HL-60 (cell line): Measurements from ENCODE around the gene IFNG-AS1.

Experiments used
- DNase-seq, 2 experiments: peaks; one replicate each; pipeline ENCODE4 v3.0.0-alpha.2; 2010 to 2020; ENCODE audit warnings: low read depth in 1 of 2, low spot score in 1 of 2
- H3K27ac ChIP-seq: fragments of 250-450 bp; sonication (Bioruptor Pico); replicated peaks from 2 replicates; pipeline ENCODE4 v1.5.1; 2020; ENCODE audit warnings: mild to moderate bottlenecking, moderate library complexity
- H3K27me3 ChIP-seq: fragments of 250-450 bp; sonication (Bioruptor Pico); 2 replicates; pipeline ENCODE4 v1.5.1; 2021; ENCODE audit warnings: mild to moderate bottlenecking, moderate library complexity; ENCODE audit not compliant: insufficient read depth, poor library complexity, severe bottlenecking
- H3K4me3 ChIP-seq: replicated peaks from 2 replicates; pipeline ENCODE4 v1.5.1; 2011; ENCODE audit warnings: mild to moderate bottlenecking, control low read depth, low read length; ENCODE audit not compliant: insufficient read depth
- GABPA ChIP-seq: IDR thresholded peaks from 2 replicates; pipeline ENCODE4 v1.6.1; 2012; ENCODE audit warnings: low read depth
- POLR2AphosphoS5 ChIP-seq: IDR thresholded peaks from 2 replicates; pipeline ENCODE4 v1.6.1; 2012; ENCODE audit warnings: low read depth
- SPI1 ChIP-seq: IDR thresholded peaks from 2 replicates; pipeline ENCODE4 v1.6.1; 2012; ENCODE audit warnings: low read depth, mild to moderate bottlenecking, borderline replicate concordance
- long read RNA-seq: library from polyadenylated mRNA; unstranded; transcript quantifications from one replicate; pipeline ENCODE4 v2.0.0, GENCODE V29; 2020
- TF ChIP-seq, protein P1 (sequence below): IDR thresholded peaks from one replicate; pipeline ENCODE4 v1.5.1; 2011; ENCODE audit warnings: low read length, control low read depth, inconsistent platforms; ENCODE audit not compliant: insufficient read depth
- TF ChIP-seq, protein P2 (sequence below): IDR thresholded peaks from 2 replicates; pipeline ENCODE4 v1.6.1; 2012; ENCODE audit warnings: low read depth; ENCODE audit not compliant: insufficient replicate concordance

Gene IFNG-AS1
- long read RNA-seq = 0 reads

DNA sequence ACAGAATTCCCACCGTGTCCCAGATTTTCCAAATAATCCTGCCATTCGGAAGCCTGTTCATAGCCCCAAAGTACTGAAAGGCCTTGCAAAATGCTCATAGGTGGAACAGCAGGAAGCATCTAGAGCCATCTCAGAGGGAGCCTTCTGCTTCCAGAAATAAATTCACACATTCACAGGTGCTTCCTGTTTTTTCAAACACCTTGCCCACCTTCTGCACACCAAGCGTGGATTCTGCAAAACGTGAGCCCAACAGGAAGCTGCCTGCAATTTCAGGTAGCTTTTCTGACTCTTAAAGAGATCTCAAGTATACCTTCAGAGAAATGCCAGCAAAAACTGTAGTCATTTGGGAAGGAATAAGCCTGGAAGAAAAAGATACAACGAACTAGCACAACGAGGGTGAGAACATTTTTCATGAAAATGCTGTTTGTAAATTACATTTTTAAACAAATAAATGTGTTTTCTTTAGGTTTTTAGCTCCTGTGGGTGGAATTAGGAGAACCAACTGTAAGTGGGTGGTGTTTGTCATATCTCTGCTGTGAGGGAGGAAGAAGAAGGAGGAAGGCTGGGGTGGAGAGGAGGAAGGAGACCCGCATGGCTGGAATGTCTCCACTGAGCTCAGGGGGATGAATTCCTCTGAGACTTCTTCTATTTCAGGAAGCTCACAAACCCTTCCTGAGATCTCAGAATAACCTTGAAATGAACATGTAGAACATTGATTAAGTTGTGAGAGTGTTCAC is at the start of gene IFNG-AS1:
IFNG-AS1 (plus strand) TSS at position 264 of the 737 bp plus-strand sequence.
- Histone ChIP-seq H3K4me3 (no peak within 1 kb of the TSS), H3K27me3 (no peaks in the 10 kb centered on the region), H3K27ac (no peak within 1 kb of the TSS)
- DNase-seq = no peak
- TF ChIP-seq GABPA (no peak), POLR2AphosphoS5 (no peak), SPI1 (no peak)
- TF ChIP-seq, protein P1, sequence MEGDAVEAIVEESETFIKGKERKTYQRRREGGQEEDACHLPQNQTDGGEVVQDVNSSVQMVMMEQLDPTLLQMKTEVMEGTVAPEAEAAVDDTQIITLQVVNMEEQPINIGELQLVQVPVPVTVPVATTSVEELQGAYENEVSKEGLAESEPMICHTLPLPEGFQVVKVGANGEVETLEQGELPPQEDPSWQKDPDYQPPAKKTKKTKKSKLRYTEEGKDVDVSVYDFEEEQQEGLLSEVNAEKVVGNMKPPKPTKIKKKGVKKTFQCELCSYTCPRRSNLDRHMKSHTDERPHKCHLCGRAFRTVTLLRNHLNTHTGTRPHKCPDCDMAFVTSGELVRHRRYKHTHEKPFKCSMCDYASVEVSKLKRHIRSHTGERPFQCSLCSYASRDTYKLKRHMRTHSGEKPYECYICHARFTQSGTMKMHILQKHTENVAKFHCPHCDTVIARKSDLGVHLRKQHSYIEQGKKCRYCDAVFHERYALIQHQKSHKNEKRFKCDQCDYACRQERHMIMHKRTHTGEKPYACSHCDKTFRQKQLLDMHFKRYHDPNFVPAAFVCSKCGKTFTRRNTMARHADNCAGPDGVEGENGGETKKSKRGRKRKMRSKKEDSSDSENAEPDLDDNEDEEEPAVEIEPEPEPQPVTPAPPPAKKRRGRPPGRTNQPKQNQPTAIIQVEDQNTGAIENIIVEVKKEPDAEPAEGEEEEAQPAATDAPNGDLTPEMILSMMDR = no peak
- TF ChIP-seq, protein P2, sequence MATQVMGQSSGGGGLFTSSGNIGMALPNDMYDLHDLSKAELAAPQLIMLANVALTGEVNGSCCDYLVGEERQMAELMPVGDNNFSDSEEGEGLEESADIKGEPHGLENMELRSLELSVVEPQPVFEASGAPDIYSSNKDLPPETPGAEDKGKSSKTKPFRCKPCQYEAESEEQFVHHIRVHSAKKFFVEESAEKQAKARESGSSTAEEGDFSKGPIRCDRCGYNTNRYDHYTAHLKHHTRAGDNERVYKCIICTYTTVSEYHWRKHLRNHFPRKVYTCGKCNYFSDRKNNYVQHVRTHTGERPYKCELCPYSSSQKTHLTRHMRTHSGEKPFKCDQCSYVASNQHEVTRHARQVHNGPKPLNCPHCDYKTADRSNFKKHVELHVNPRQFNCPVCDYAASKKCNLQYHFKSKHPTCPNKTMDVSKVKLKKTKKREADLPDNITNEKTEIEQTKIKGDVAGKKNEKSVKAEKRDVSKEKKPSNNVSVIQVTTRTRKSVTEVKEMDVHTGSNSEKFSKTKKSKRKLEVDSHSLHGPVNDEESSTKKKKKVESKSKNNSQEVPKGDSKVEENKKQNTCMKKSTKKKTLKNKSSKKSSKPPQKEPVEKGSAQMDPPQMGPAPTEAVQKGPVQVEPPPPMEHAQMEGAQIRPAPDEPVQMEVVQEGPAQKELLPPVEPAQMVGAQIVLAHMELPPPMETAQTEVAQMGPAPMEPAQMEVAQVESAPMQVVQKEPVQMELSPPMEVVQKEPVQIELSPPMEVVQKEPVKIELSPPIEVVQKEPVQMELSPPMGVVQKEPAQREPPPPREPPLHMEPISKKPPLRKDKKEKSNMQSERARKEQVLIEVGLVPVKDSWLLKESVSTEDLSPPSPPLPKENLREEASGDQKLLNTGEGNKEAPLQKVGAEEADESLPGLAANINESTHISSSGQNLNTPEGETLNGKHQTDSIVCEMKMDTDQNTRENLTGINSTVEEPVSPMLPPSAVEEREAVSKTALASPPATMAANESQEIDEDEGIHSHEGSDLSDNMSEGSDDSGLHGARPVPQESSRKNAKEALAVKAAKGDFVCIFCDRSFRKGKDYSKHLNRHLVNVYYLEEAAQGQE = no peak

DNA sequence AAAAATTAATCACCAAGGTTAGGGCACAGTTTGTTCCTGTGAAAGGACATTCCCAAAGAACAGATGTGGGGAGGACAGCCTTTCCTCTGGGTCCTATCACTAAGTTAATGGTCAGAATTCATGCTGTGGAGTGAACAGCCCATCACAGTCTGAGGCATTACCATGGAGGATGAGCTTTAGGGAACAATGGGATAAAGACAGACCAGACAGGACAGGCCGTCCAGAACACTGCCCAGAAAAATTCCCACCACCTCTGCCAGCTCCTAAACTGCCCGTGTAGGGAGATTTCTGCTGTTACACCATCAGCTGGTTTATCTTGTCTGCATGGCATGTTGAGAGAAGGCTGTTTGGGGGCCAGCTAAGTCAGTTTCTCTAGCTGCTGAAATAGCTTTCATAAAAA is 49.6 kb upstream of the IFNG-AS1 start:
- H3K27me3 ChIP-seq = peaks cover 12% of the 10 kb centered on the region
- no peak overlapping the region for H3K27ac ChIP-seq
- TF ChIP-seq SPI1 (no peak), POLR2AphosphoS5 (no peak), GABPA (no peak)
- TF ChIP-seq, protein P2 = no peak
- TF ChIP-seq, protein P1 = no peak
- H3K4me3 ChIP-seq = no peak overlapping the region
- DNase-seq = no peak

DNA sequence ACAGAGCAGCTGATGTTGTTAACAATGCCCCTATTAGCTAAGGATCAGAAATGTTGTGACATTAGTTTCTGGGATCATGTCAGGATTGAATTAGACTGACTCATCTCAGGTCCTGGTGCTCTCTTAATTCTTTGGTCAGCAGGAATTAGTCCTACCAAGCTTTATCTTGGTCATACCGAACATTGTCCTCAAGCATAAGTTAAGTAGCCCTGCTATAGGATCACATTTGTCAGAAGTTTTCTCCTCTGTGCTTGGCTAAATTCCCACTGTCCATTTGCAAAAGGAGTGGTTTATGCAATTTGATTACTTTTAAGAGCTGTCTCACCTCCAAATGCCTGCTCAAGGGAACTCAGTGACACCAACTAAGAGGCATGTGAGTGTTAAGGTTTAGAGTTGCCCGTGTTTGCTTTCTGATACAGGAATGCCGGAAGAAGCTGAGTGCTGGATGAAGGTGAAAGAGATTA is 48.4 kb upstream of the IFNG-AS1 start:
- Histone ChIP-seq H3K4me3 (no peak overlapping the region), H3K27me3 (peaks cover 12% of the 10 kb centered on the region), H3K27ac (no peak overlapping the region)
- no peak for DNase-seq
- no peak for TF ChIP-seq POLR2AphosphoS5
- no peak for TF ChIP-seq SPI1
- TF ChIP-seq, protein P1 = no peak
- TF ChIP-seq, protein P2 = no peak
- TF ChIP-seq GABPA = no peak
